ENCODE results near the gene RIPK4. TPM values are rescaled to one million over a fixed set of nuclear protein-coding genes. Genes with fewer than 3 reads are reported as not detected.
"Not testable (repeated sequence)": the region's sequence is repeated elsewhere in the genome, so short reads cannot be mapped to it uniquely, and the experiment has no call there.

Gene RIPK4
- total RNA-seq, 3 donors from 2014 or later (not counting 1 experiment from before 2014, with no cell fraction given), result 0.09 TPM; not detected in 2

DNA sequence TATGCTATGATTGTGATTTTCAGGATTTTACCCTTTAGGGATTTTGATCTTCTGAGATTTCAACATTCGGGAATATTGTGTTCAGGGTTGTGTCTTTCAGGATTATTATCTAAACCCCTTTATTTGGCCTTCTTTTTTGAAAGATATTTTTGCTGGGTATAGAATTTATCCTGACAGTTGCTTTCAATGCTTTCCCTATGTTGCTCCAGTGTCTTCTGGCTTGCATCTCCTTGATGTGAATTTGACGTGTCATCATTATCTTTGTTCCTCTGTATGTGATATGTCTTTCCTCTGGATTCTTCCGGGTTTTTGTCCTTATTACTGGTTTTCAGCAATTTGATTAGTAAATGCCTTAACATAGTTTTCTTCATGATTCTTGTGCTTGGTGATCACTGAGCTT lies 25.9 kb upstream of the RIPK4 start:
- Mint-ChIP-seq H3K4me3 (no peak overlapping the region), H3K27ac (no peak overlapping the region), H3K27me3 (ENCODE audit: low read depth in 2 of 2) (peaks cover 15 to 28% of the 10 kb centered on the region in 2 donors), H3K9me3 (peaks cover 3 to 9% of the 10 kb centered on the region in 2 donors), H3K4me1 (no peaks in the 10 kb centered on the region), H3K36me3 (peaks cover 8% of the 10 kb centered on the region)
- intact Hi-C loops (cut with micrococcal nuclease), result no loop called here
- no peaks in the 10 kb centered on the region for H3K4me1 ChIP-seq (ENCODE audit: control insufficient read depth, insufficient read depth, low read length)
- TF ChIP-seq, protein P1, sequence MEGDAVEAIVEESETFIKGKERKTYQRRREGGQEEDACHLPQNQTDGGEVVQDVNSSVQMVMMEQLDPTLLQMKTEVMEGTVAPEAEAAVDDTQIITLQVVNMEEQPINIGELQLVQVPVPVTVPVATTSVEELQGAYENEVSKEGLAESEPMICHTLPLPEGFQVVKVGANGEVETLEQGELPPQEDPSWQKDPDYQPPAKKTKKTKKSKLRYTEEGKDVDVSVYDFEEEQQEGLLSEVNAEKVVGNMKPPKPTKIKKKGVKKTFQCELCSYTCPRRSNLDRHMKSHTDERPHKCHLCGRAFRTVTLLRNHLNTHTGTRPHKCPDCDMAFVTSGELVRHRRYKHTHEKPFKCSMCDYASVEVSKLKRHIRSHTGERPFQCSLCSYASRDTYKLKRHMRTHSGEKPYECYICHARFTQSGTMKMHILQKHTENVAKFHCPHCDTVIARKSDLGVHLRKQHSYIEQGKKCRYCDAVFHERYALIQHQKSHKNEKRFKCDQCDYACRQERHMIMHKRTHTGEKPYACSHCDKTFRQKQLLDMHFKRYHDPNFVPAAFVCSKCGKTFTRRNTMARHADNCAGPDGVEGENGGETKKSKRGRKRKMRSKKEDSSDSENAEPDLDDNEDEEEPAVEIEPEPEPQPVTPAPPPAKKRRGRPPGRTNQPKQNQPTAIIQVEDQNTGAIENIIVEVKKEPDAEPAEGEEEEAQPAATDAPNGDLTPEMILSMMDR (IDR thresholded peaks at IDR 0.05), result no peak
- WGBS (ENCODE audit: insufficient coverage), result 94% methylated on average over 2 of the region's 3 CpGs
- H3K36me3 ChIP-seq (ENCODE audit: control insufficient read depth, insufficient read depth, low read length), result no peaks in the 10 kb centered on the region
- H3K27ac ChIP-seq (ENCODE audit: low read length), result no peak overlapping the region
- ATAC-seq (no peak), DNase-seq (no peak)
- H3K4me3 ChIP-seq (ENCODE audit: low read length), result no peak overlapping the region
- H3K27me3 ChIP-seq (ENCODE audit: control insufficient read depth, insufficient read depth, low read length), result no peaks in the 10 kb centered on the region
- no peaks in the 10 kb centered on the region for H3K9me3 ChIP-seq (ENCODE audit: control insufficient read depth, insufficient read depth, low read length)

DNA sequence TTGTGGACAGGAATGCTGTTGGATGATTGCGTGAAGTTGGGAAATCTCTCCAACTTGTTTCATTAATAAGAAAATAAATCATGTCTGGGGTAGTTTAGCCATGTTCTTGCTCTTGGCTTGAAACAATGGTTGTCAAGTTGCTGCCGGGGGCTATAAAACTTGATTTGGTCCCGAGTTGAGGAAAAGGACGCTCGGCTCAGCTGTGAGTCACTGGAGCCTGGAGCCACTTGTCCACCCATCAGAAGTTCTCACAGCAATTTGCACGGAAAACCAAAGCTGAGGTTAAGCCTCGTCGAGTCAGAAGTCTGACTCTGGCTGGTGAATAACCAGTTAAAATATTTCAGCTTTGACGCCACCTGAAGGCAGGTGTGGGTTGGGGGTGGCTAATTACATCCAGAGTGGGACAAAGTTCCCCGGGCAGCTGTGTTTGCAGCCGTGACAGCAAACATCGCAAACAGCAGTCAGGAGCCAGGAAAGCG lies 19.7 kb upstream of the RIPK4 start:
- Mint-ChIP-seq H3K27me3 (ENCODE audit: low read depth in 2 of 2) (peaks cover 27 to 44% of the 10 kb centered on the region in 2 donors), H3K4me3 (no peak overlapping the region)

DNA sequence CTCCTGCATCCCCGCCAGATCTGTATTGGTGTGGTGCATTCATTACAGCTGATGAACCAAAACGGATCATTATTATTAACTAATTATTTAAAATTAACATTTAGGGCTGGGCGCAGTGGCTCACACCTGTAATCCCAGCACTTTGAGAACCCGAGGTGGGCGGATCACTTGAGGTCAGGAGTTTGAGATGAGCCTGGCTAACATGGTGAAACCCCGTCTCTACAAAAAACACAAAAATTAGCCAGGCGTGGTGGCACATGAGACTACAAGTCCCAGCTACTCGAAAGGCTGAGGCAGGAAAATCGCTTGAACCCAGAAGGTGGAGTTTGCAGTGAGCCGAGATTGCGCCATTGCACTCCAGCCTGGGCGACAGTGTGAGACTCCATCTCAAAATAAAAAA lies 18.4 kb upstream of the RIPK4 start:
- H3K36me3 Mint-ChIP-seq; H3K9me3 Mint-ChIP-seq; H3K9me3 ChIP-seq (ENCODE audit: control insufficient read depth, insufficient read depth, low read length); H3K4me1 ChIP-seq (ENCODE audit: control insufficient read depth, insufficient read depth, low read length); H3K4me3 Mint-ChIP-seq; H3K36me3 ChIP-seq (ENCODE audit: control insufficient read depth, insufficient read depth, low read length); H3K4me1 Mint-ChIP-seq; H3K4me3 ChIP-seq (ENCODE audit: low read length); ATAC-seq; H3K27ac ChIP-seq (ENCODE audit: low read length); DNase-seq; H3K27ac Mint-ChIP-seq; intact Hi-C loops (cut with micrococcal nuclease): not testable (repeated sequence)
- peaks cover 11% of the 10 kb centered on the region for H3K27me3 ChIP-seq (ENCODE audit: control insufficient read depth, insufficient read depth, low read length)
- peaks cover 29 to 55% of the 10 kb centered on the region in 2 donors for H3K27me3 Mint-ChIP-seq (ENCODE audit: low read depth in 2 of 2)
- 95% methylated on average over 8 of the region's 12 CpGs for WGBS (ENCODE audit: insufficient coverage)

More for the DNA sequence above, 19.7 kb upstream of the RIPK4 start:
- ATAC-seq (no peak), DNase-seq (no peak)
- TF ChIP-seq, protein P1 (IDR thresholded peaks at IDR 0.05), result no peak
- Mint-ChIP-seq H3K4me1 (peaks cover 0 to 6% of the 10 kb centered on the region in 2 donors), H3K9me3 (peaks cover 0 to 2% of the 10 kb centered on the region in 2 donors), H3K27ac (no peak overlapping the region), H3K36me3 (no peaks in the 10 kb centered on the region)
- no peak overlapping the region for H3K4me3 ChIP-seq (ENCODE audit: low read length)
- H3K27ac ChIP-seq (ENCODE audit: low read length), result no peak overlapping the region
- no peaks in the 10 kb centered on the region for H3K36me3 ChIP-seq (ENCODE audit: control insufficient read depth, insufficient read depth, low read length)
- H3K27me3 ChIP-seq (ENCODE audit: control insufficient read depth, insufficient read depth, low read length), result peaks cover 11% of the 10 kb centered on the region
- WGBS (ENCODE audit: insufficient coverage), result 89% methylated on average over 12 of the region's 13 CpGs
- no peaks in the 10 kb centered on the region for H3K9me3 ChIP-seq (ENCODE audit: control insufficient read depth, insufficient read depth, low read length)
- intact Hi-C loops (cut with micrococcal nuclease), result no loop called here
- H3K4me1 ChIP-seq (ENCODE audit: control insufficient read depth, insufficient read depth, low read length), result no peaks in the 10 kb centered on the region

DNA sequence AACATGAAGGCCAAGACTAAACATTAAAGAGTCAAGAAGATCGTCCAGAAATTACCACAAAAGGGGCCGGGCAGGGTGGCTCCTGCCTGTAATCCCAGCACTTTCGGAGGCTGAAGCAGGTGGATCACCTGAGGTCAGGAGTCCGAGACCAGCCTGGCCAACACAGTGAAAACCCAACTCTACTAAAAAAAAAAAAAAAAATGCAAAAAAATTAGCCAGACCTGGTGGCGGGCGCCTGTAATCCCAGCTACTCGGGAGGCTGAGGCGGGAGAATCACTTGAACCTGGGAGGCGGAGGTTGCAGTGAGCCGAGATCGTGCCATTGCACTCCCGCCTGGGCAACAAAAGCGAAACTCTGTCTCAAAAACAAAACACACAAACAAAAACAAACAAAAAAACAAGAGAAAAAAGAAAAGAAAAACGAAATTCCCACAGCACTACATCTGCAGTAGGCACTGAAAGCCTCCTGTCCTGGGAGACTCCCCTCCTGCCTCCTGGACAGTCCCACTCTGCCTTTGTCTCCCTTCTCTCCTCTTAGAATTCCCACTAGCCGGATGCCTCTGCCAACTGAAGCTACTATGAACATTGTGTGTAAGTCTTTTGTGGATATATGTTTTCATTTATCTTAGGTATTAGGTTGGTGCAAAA lies 17.7 kb upstream of the RIPK4 start:
- H3K4me1 ChIP-seq (ENCODE audit: control insufficient read depth, insufficient read depth, low read length), result no peaks in the 10 kb centered on the region
- H3K9me3 ChIP-seq (ENCODE audit: control insufficient read depth, insufficient read depth, low read length), result no peaks in the 10 kb centered on the region
- ATAC-seq, result no peak

More for the DNA sequence above, 17.7 kb upstream of the RIPK4 start:
- Mint-ChIP-seq H3K4me3 (no peak overlapping the region), H3K27ac (no peak overlapping the region), H3K27me3 (ENCODE audit: low read depth in 2 of 2) (peaks cover 33 to 57% of the 10 kb centered on the region in 2 donors), H3K9me3 (no peaks in the 10 kb centered on the region), H3K36me3 (no peaks in the 10 kb centered on the region), H3K4me1 (peaks cover 0 to 6% of the 10 kb centered on the region in 2 donors)
- TF ChIP-seq, protein P1 (IDR thresholded peaks at IDR 0.05), result no peak
- no peak overlapping the region for H3K27ac ChIP-seq (ENCODE audit: low read length)
- intact Hi-C loops (cut with micrococcal nuclease), result no loop called here
- H3K4me3 ChIP-seq (ENCODE audit: low read length), result no peak overlapping the region
- peaks cover 14% of the 10 kb centered on the region for H3K27me3 ChIP-seq (ENCODE audit: control insufficient read depth, insufficient read depth, low read length)
- DNase-seq, result no peak
- WGBS (ENCODE audit: insufficient coverage), result 81% methylated on average over 11 of the region's 15 CpGs
- H3K36me3 ChIP-seq (ENCODE audit: control insufficient read depth, insufficient read depth, low read length), result no peaks in the 10 kb centered on the region

Data from natural killer cell (primary cell).